ENCODE measurements around the gene CNTNAP4. TPM values are rescaled to one million over a fixed set of nuclear protein-coding genes. Genes with fewer than 3 reads are reported as not detected.

Gene CNTNAP4
- total RNA-seq, 1 donor from 2014 or later, result not detected

GRCh38 chr16:76237471-76237870, 39.7 kb upstream of the CNTNAP4 start:
- Histone ChIP-seq H3K4me1 (no peaks in the 10 kb centered on the region), H3K4me3 (no peak overlapping the region), H3K27me3 (no peaks in the 10 kb centered on the region), H3K36me3 (no peaks in the 10 kb centered on the region), H3K9me3 (no peaks in the 10 kb centered on the region), H3K27ac (no peak overlapping the region)
- no peak for TF ChIP-seq CTCF (IDR thresholded peaks at IDR 0.05)
- intact Hi-C loops (cut with DNase I), result no loop called here
- DNase-seq (no peak), ATAC-seq (no peak)

- Histone ChIP-seq H3K27me3 (no peaks in the 10 kb centered on the region), H3K36me3 (no peaks in the 10 kb centered on the region), H3K4me1 (no peaks in the 10 kb centered on the region), H3K4me3 (no peak overlapping the region), H3K9me3 (no peaks in the 10 kb centered on the region), H3K27ac (no peak overlapping the region)
- no peak for TF ChIP-seq CTCF (IDR thresholded peaks at IDR 0.05)
- intact Hi-C loops (cut with DNase I), result no loop called here
- no peak for ATAC-seq
- DNase-seq, result no peak
Measured at GRCh38 chr16:76241755-76242154, 35.4 kb upstream of the CNTNAP4 start.

- Histone ChIP-seq H3K27ac (no peak overlapping the region), H3K4me1 (no peaks in the 10 kb centered on the region), H3K27me3 (no peaks in the 10 kb centered on the region), H3K36me3 (no peaks in the 10 kb centered on the region), H3K9me3 (no peaks in the 10 kb centered on the region), H3K4me3 (no peak overlapping the region)
- intact Hi-C loops (cut with DNase I), result no loop called here
- DNase-seq, result no peak
- no peak for ATAC-seq
- TF ChIP-seq CTCF (IDR thresholded peaks at IDR 0.05), result no peak
Measured at GRCh38 chr16:76243620-76244019, 33.6 kb upstream of the CNTNAP4 start.

- no peak for TF ChIP-seq CTCF (IDR thresholded peaks at IDR 0.05)
- DNase-seq (no peak), ATAC-seq (no peak)
- Histone ChIP-seq H3K27me3 (no peaks in the 10 kb centered on the region), H3K27ac (no peak overlapping the region), H3K4me3 (no peak overlapping the region), H3K36me3 (no peaks in the 10 kb centered on the region), H3K4me1 (no peaks in the 10 kb centered on the region), H3K9me3 (no peaks in the 10 kb centered on the region)
- intact Hi-C loops (cut with DNase I), result no loop called here
Measured at GRCh38 chr16:76246587-76246986, 30.6 kb upstream of the CNTNAP4 start.

- H3K36me3 ChIP-seq, result no peaks in the 10 kb centered on the region
- peak; percentile 45 for TF ChIP-seq CTCF (IDR thresholded peaks at IDR 0.05)
- no peaks in the 10 kb centered on the region for H3K4me1 ChIP-seq
- peak; percentile 59 for ATAC-seq
- H3K9me3 ChIP-seq, result no peaks in the 10 kb centered on the region
- H3K27ac ChIP-seq, result no peak overlapping the region
- no peaks in the 10 kb centered on the region for H3K27me3 ChIP-seq
- H3K4me3 ChIP-seq, result no peak overlapping the region
- intact Hi-C loops (cut with DNase I), result no loop called here
- no peak for DNase-seq
Measured at GRCh38 chr16:76265434-76266045, 11.7 kb upstream of the CNTNAP4 start.

GRCh38 chr16:76268824-76269223, 8.4 kb upstream of the CNTNAP4 start:
- TF ChIP-seq CTCF (IDR thresholded peaks at IDR 0.05), result no peak
- intact Hi-C loops (cut with DNase I), result no loop called here
- Histone ChIP-seq H3K4me1 (no peaks in the 10 kb centered on the region), H3K4me3 (no peak overlapping the region), H3K27me3 (no peaks in the 10 kb centered on the region), H3K27ac (no peak overlapping the region), H3K9me3 (no peaks in the 10 kb centered on the region), H3K36me3 (no peaks in the 10 kb centered on the region)
- ATAC-seq, result no peak
- no peak for DNase-seq

Measured in upper lobe of right lung (tissue), 1 donor.